Mesenteric fat pad (tissue), 1 donor: ENCODE data around the gene GRIA1. TPM values are rescaled to one million over a fixed set of nuclear protein-coding genes. Genes with fewer than 3 reads are reported as not detected.

Experiments
- DNase-seq: peaks from one replicate; pipeline ENCODE4 v3.0.0-alpha.2; 2020; ENCODE audit warnings: low spot score
- total RNA-seq: library from RNA; stranded (reverse); fragmentation: NEBNext Ultra II Directional; extraction: Animal tissue kit (Norgen Biotek cat#: 25700); gene quantifications from one replicate; pipeline ENCODE4 v1.2.1, GENCODE V29; 2021
- donor health status: DM: yes; HTN: yes; CAD: no.

Gene GRIA1
- total RNA-seq, 1 donor from 2014 or later, result 3.2 TPM

GRCh38 chr5:153775923-153776322 is 285.5 kb downstream of the GRIA1 start:
- DNase-seq, result no peak

GRCh38 chr5:153777681-153778581 is 287.5 kb downstream of the GRIA1 start:
- DNase-seq, result no peak

- DNase-seq, result no peak
These were observed 289.4 kb downstream of the GRIA1 start for GRCh38 chr5:153779836-153780235.

GRCh38 chr5:153780876-153781705 is 290.6 kb downstream of the GRIA1 start:
- no peak for DNase-seq

- DNase-seq, result no peak
These were observed 292.3 kb downstream of the GRIA1 start for GRCh38 chr5:153782589-153783361.

GRCh38 chr5:153783362-153783658 is 292.8 kb downstream of the GRIA1 start:
- DNase-seq, result no peak

GRCh38 chr5:153784277-153784676 is 293.8 kb downstream of the GRIA1 start:
- DNase-seq, result no peak

GRCh38 chr5:153791339-153791738 is 300.9 kb downstream of the GRIA1 start:
- DNase-seq, result no peak

GRCh38 chr5:153792305-153792704 is 301.8 kb downstream of the GRIA1 start:
- DNase-seq, result no peak

- no peak for DNase-seq
These were observed 303.2 kb downstream of the GRIA1 start for GRCh38 chr5:153793699-153794098.

- DNase-seq, result no peak
These were observed 303.9 kb downstream of the GRIA1 start for GRCh38 chr5:153794327-153794726.

- no peak for DNase-seq
These were observed 306.1 kb downstream of the GRIA1 start for GRCh38 chr5:153796527-153796926.

GRCh38 chr5:153797484-153797883 is 307.0 kb downstream of the GRIA1 start:
- DNase-seq, result no peak

- DNase-seq, result no peak
These were observed 308.4 kb downstream of the GRIA1 start for GRCh38 chr5:153798830-153799229.

GRCh38 chr5:153799466-153799865 is 309.0 kb downstream of the GRIA1 start:
- no peak for DNase-seq

GRCh38 chr5:153802050-153802821 is 311.8 kb downstream of the GRIA1 start:
- DNase-seq, result no peak

GRCh38 chr5:153807801-153808200 is 317.3 kb downstream of the GRIA1 start:
- DNase-seq, result no peak

GRCh38 chr5:153809166-153809565 is 318.7 kb downstream of the GRIA1 start:
- DNase-seq, result no peak

GRCh38 chr5:153813901-153814300 is 323.4 kb downstream of the GRIA1 start:
- no peak for DNase-seq

GRCh38 chr5:153816870-153817269 is 326.4 kb downstream of the GRIA1 start:
- no peak for DNase-seq

GRCh38 chr5:153818626-153819025 is 328.2 kb downstream of the GRIA1 start:
- no peak for DNase-seq
